K562 (cell line): Measurements from ENCODE around the gene RPS28. TPM values are rescaled to one million over a fixed set of nuclear protein-coding genes. Genes with fewer than 3 reads are reported as not detected.

Experiments used
- BACH1 ChIP-seq: fragments of 200-800 bp; sonication (Bioruptor generic); IDR thresholded peaks from 2 replicates; pipeline ENCODE4 v1.6.1; 2016; ENCODE audit warnings: missing genetic modification characterization, missing compliant biosample characterization
- CBX5 ChIP-seq: IDR thresholded peaks from 2 replicates; pipeline ENCODE4 v1.6.1; 2014; ENCODE audit warnings: low read depth, borderline replicate concordance
- CREB1 ChIP-seq, 2 experiments: sonication (generic) in 1 of 2; formaldehyde crosslinking in 1 of 2; IDR thresholded peaks; 2 replicates each; pipeline versions ENCODE4 v1.6.1 to v1.8.0; 2012 to 2022; ENCODE audit warnings: inconsistent platforms in 1 of 2, mild to moderate bottlenecking in 1 of 2, missing genetic modification reagents in 1 of 2, moderate library complexity in 1 of 2
- DNMT1 ChIP-seq: fragments of 450-650 bp; IDR thresholded peaks from 2 replicates; pipeline ENCODE4 v1.6.1; 2016; ENCODE audit warnings: antibody characterized with exemption, mild to moderate bottlenecking
- HDAC1 ChIP-seq, 2 experiments: fragments of 450-650 bp; IDR thresholded peaks; 2 replicates each; pipeline ENCODE4 v1.6.1; 2016 to 2017; ENCODE audit warnings: inconsistent platforms in 1 of 2, mild to moderate bottlenecking in 1 of 2, moderate library complexity in 1 of 2
- HDAC2 ChIP-seq: fragments of 450-650 bp; IDR thresholded peaks from 2 replicates; pipeline ENCODE4 v1.6.1; 2016; ENCODE audit warnings: mild to moderate bottlenecking
- KDM5B ChIP-seq: fragments of 200-600 bp; sonication (generic); IDR thresholded peaks from 2 replicates; pipeline ENCODE4 v1.6.1; 2012; ENCODE audit warnings: low read depth, mild to moderate bottlenecking, moderate library complexity, low read length, control low read depth, inconsistent platforms; ENCODE audit not compliant: insufficient replicate concordance
- MTA3 ChIP-seq: fragments of 450-650 bp; formaldehyde crosslinking; IDR thresholded peaks from 2 replicates; pipeline ENCODE4 v1.6.1; 2017; ENCODE audit warnings: mild to moderate bottlenecking, borderline replicate concordance
- NCOA6 ChIP-seq: fragments of 450-650 bp; IDR thresholded peaks from 2 replicates; pipeline ENCODE4 v1.6.1; 2017; ENCODE audit warnings: mild to moderate bottlenecking
- RBFOX2 ChIP-seq: fragments of 200-400 bp; formaldehyde crosslinking; IDR thresholded peaks from 2 replicates; pipeline ENCODE4 v1.6.1; 2017; ENCODE audit warnings: low read depth, mild to moderate bottlenecking, low read length, moderate library complexity
- RFX5 ChIP-seq: IDR thresholded peaks from 2 replicates; pipeline ENCODE4 v1.6.1; 2011; ENCODE audit warnings: low read depth, mild to moderate bottlenecking, improper control_type of control experiment, low read length
- RHOXF2B ChIP-seq: fragments of 250-450 bp; sonication (Bioruptor Pico); conservative IDR thresholded peaks from 2 replicates; pipeline ENCODE4 v1.5.1; 2021
- SRSF7 ChIP-seq: fragments of 200-400 bp; formaldehyde crosslinking; optimal IDR thresholded peaks from 2 replicates; pipeline ENCODE3; 2017; ENCODE audit warnings: mild to moderate bottlenecking, low read depth, low read length
- TCF3 ChIP-seq: sonication (generic); formaldehyde crosslinking; IDR thresholded peaks from 2 replicates; pipeline ENCODE4 v1.4.0; 2020; ENCODE audit warnings: mild to moderate bottlenecking, missing genetic modification reagents
- ZBTB1 ChIP-seq: sonication (generic); formaldehyde crosslinking; IDR thresholded peaks from 2 replicates; pipeline ENCODE4 v1.8.1; 2023; ENCODE audit warnings: missing genetic modification reagents, low read depth, mild to moderate bottlenecking, borderline replicate concordance
- ZNF232 ChIP-seq: sonication (generic); formaldehyde crosslinking; IDR thresholded peaks from 2 replicates; pipeline ENCODE4 v1.8.0; 2022; ENCODE audit warnings: mild to moderate bottlenecking, missing genetic modification reagents
- polyA plus RNA-seq, 8 experiments: library from polyadenylated mRNA; depleted of rRNA in 4 of 8; stranded (reverse) in 5 of 8; unstranded in 3 of 8; fragments of >200 nt; fragmentation: Nextera tagmentation in 2 of 8; fragmentation: Illumina TruSeq in 1 of 8; extraction: Ambion mirVana in 2 of 8; extraction: Trizol in 1 of 8; gene quantifications; 2 replicates each; pipeline versions ENCODE4 v1.2.1 to v1.2.3, GENCODE V29; 2011 to 2014; ENCODE audit warnings: inconsistent platforms in 1 of 8, missing spikeins in 1 of 8
- total RNA-seq, 7 experiments: library from RNA; depleted of rRNA in 6 of 7; stranded (reverse); fragments of >200 nt in 6 of 7; fragmentation: Illumina TruSeq in 2 of 7; extraction: Trizol in 2 of 7; gene quantifications; 2 replicates each; pipeline versions ENCODE4 v1.2.1 to v1.2.3, GENCODE V29; 2011 to 2021; ENCODE audit warnings: low replicate concordance in 1 of 7
- TF ChIP-seq, protein P1 (sequence below): fragments of 450-650 bp; formaldehyde crosslinking; IDR thresholded peaks from 2 replicates; pipeline ENCODE4 v1.4.0; 2022; ENCODE audit warnings: missing genetic modification characterization
- TF ChIP-seq, protein P2 (sequence below): fragments of 250-450 bp; sonication (Bioruptor Pico); IDR thresholded peaks from 2 replicates; pipeline ENCODE4 v1.4.0; 2020
- TF ChIP-seq, protein P3 (sequence below): sonication (generic); formaldehyde crosslinking; IDR thresholded peaks from 2 replicates; pipeline ENCODE4 v1.8.0; 2022; ENCODE audit warnings: missing genetic modification reagents, mild to moderate bottlenecking, borderline replicate concordance
- TF ChIP-seq, protein P4 (sequence below): fragments of 450-650 bp; IDR thresholded peaks from 2 replicates; pipeline ENCODE4 v1.6.1; 2016; ENCODE audit warnings: low read depth, mild to moderate bottlenecking, moderate library complexity
- TF ChIP-seq, protein P5 (sequence below), 3 experiments: IDR thresholded peaks in 2 of 3; conservative IDR thresholded peaks in 1 of 3; 2 replicates each; pipeline ENCODE4 v1.5.1; 2011 to 2012; ENCODE audit warnings: low read length in 3 of 3, mild to moderate bottlenecking in 3 of 3, control low read depth in 2 of 3, improper control_type of control experiment in 1 of 3, inconsistent platforms in 1 of 3, low read depth in 1 of 3, mixed read lengths in 1 of 3, moderate library complexity in 1 of 3; ENCODE audit not compliant: insufficient read depth in 2 of 3

Gene RPS28
- total and polyA plus RNA-seq, 9 of the 15 experiments (the other 6 are each of a cell fraction or from before 2014, with no cell fraction given) = 165 to 2,827 (median 1,303) TPM

DNA sequence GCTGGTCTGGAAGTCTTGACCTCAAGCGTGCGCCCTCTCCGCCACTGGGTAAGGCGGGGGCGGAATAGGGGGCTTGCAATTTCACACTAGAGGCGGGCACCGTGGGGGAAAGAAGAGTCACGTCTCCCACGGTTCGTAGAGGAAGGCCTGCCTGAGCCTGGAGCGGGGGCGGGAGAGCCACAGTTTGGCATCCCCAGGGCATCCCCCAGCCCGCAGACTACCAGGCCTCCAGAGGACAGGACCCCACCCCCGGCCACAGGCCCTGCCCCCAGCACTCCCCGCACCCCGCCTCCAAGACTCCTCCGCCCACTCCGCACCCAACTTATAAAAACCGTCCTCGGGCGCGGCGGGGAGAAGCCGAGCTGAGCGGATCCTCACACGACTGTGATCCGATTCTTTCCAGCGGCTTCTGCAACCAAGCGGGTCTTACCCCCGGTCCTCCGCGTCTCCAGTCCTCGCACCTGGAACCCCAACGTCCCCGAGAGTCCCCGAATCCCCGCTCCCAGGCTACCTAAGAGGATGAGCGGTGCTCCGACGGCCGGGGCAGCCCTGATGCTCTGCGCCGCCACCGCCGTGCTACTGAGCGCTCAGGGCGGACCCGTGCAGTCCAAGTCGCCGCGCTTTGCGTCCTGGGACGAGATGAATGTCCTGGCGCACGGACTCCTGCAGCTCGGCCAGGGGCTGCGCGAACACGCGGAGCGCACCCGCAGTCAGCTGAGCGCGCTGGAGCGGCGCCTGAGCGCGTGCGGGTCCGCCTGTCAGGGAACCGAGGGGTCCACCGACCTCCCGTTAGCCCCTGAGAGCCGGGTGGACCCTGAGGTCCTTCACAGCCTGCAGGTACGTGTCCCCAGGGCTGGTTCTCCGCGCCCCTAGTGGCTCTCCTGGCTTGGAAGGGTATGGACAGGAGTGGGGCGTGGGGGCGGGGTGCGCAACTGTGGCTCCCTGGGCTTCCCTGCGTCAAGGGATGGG, 42.8 kb downstream of the RPS28 start, which contains the start of gene ANGPTL4 (continued):
- TF ChIP-seq MTA3 (peak; percentile 48; the same call in 1 of the 2 replicates), RFX5 (no peak), ZNF232 (CRISPR knock-in tag) (no peak), ZBTB1 (no peak), BACH1 (tag) (no peak), HDAC2 (0 out of 2 replicates have a peak, but pooled peaks have one; percentile 25), DNMT1 (no peak), CBX5 (no peak), TCF3 (CRISPR knock-in tag) (no peak), HDAC1 (IDR thresholded peaks at IDR 0.05) (peak in 1 of 2 experiments; percentile 66; a peak in 2 of 4 replicates), KDM5B (peak; percentile 66), CREB1 (IDR thresholded peaks at IDR 0.05) (no peak), CREB1 (CRISPR knock-in tag; IDR thresholded peaks at IDR 0.05) (peak; percentile 29; the same call in 1 of the 2 replicates), RHOXF2B (CRISPR knock-in tag) (no peak), NCOA6 (peak; percentile 62; the same call in 1 of the 2 replicates), SRSF7 (no peak), RBFOX2 (peak; percentile 55)
- TF ChIP-seq, protein P1, sequence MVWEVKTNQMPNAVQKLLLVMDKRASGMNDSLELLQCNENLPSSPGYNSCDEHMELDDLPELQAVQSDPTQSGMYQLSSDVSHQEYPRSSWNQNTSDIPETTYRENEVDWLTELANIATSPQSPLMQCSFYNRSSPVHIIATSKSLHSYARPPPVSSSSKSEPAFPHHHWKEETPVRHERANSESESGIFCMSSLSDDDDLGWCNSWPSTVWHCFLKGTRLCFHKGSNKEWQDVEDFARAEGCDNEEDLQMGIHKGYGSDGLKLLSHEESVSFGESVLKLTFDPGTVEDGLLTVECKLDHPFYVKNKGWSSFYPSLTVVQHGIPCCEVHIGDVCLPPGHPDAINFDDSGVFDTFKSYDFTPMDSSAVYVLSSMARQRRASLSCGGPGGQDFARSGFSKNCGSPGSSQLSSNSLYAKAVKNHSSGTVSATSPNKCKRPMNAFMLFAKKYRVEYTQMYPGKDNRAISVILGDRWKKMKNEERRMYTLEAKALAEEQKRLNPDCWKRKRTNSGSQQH (CRISPR knock-in tag) = no peak
- TF ChIP-seq, protein P2, sequence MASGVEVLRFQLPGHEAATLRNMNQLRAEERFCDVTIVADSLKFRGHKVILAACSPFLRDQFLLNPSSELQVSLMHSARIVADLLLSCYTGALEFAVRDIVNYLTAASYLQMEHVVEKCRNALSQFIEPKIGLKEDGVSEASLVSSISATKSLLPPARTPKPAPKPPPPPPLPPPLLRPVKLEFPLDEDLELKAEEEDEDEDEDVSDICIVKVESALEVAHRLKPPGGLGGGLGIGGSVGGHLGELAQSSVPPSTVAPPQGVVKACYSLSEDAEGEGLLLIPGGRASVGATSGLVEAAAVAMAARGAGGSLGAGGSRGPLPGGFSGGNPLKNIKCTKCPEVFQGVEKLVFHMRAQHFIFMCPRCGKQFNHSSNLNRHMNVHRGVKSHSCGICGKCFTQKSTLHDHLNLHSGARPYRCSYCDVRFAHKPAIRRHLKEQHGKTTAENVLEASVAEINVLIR (CRISPR knock-in tag) = no peak
- TF ChIP-seq, protein P3, sequence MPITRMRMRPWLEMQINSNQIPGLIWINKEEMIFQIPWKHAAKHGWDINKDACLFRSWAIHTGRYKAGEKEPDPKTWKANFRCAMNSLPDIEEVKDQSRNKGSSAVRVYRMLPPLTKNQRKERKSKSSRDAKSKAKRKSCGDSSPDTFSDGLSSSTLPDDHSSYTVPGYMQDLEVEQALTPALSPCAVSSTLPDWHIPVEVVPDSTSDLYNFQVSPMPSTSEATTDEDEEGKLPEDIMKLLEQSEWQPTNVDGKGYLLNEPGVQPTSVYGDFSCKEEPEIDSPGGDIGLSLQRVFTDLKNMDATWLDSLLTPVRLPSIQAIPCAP (CRISPR knock-in tag) = no peak
- TF ChIP-seq, protein P4, sequence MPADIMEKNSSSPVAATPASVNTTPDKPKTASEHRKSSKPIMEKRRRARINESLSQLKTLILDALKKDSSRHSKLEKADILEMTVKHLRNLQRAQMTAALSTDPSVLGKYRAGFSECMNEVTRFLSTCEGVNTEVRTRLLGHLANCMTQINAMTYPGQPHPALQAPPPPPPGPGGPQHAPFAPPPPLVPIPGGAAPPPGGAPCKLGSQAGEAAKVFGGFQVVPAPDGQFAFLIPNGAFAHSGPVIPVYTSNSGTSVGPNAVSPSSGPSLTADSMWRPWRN = no peak
- TF ChIP-seq, protein P5, sequence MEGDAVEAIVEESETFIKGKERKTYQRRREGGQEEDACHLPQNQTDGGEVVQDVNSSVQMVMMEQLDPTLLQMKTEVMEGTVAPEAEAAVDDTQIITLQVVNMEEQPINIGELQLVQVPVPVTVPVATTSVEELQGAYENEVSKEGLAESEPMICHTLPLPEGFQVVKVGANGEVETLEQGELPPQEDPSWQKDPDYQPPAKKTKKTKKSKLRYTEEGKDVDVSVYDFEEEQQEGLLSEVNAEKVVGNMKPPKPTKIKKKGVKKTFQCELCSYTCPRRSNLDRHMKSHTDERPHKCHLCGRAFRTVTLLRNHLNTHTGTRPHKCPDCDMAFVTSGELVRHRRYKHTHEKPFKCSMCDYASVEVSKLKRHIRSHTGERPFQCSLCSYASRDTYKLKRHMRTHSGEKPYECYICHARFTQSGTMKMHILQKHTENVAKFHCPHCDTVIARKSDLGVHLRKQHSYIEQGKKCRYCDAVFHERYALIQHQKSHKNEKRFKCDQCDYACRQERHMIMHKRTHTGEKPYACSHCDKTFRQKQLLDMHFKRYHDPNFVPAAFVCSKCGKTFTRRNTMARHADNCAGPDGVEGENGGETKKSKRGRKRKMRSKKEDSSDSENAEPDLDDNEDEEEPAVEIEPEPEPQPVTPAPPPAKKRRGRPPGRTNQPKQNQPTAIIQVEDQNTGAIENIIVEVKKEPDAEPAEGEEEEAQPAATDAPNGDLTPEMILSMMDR (IDR thresholded peaks at IDR 0.05 in 2 of 3, conservative IDR thresholded peaks at IDR 0.05 in 1 of 3; ENCODE audit: insufficient read depth in 2 of 3, low read depth in 1 of 3, low read length in 3 of 3) = peak in 2 of 3 experiments; percentile 10 to 19; a peak in 1 of 6 replicates
